ENCODE measurements around the gene ZNF850.
A peak's percentile ranks its signal among the peaks of the same experiment; 100 is the strongest.
"Not testable (repeated sequence)": the region's sequence is repeated elsewhere in the genome, so short reads cannot be mapped to it uniquely, and the experiment has no call there.

Gene ZNF850

DNA sequence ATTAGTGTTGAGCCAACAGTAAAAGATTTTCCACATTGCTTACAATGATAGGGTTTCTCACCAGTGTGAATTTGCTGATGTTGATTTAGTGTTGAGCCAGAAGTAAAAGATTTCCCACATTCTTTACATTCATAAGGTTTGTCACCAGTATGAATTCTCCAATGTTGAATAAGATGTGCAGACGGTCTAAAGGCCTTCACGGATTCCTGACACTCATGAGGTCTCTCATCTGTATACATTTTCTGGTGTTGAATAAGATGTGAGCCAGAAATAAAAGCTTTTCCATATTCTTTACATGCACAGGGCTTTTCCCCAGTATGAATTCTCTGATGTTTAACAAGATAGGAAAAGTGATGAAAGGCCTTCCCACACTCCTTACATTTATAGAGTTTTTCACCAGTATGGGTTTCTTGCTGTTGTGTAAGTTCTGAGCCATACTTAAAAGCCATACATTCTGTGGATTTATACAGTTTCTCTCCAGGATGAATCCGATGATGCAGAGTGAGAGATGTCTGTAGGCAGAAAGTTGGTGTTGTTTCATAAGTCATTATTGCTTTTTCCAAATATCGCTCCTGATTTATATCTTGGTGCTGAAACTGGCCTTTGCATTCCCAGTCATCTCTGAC, 22.4 kb downstream of the ZNF850 start:
- TF ChIP-seq POLR2A (IDR thresholded peaks at IDR 0.05; ENCODE audit: low read depth, low read length): no peak
- no peak for TF ChIP-seq POLR2AphosphoS5 (IDR thresholded peaks at IDR 0.05; ENCODE audit: low read depth, low read length)
- TF ChIP-seq TAF1 (IDR thresholded peaks at IDR 0.05; ENCODE audit: borderline replicate concordance, low read depth, low read length): no peak
- FAIRE-seq: no peak

DNA sequence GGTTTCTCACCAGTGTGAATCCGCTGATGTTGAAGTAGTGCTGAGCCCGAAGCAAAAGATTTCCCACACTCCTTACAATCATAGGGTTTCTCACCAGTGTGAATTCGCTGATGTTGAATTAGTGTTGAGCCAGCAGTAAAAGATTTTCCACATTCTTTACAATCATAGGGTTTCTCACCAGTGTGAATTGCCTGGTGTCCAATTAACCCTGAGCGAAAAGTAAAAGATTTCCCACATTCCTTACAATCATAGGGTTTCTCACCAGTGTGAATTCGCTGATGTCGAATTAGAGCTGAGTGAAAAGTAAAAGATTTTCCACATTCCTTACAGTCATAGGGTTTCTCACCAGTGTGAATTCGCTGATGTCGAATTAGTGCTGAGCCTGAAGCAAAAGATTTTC, 23.0 kb downstream of the ZNF850 start:
- not testable (repeated sequence) for DNase-seq (ENCODE audit: insufficient read length); FAIRE-seq

More for the DNA sequence above, 22.4 kb downstream of the ZNF850 start:
- no peak for DNase-seq (ENCODE audit: insufficient read length)

DNA sequence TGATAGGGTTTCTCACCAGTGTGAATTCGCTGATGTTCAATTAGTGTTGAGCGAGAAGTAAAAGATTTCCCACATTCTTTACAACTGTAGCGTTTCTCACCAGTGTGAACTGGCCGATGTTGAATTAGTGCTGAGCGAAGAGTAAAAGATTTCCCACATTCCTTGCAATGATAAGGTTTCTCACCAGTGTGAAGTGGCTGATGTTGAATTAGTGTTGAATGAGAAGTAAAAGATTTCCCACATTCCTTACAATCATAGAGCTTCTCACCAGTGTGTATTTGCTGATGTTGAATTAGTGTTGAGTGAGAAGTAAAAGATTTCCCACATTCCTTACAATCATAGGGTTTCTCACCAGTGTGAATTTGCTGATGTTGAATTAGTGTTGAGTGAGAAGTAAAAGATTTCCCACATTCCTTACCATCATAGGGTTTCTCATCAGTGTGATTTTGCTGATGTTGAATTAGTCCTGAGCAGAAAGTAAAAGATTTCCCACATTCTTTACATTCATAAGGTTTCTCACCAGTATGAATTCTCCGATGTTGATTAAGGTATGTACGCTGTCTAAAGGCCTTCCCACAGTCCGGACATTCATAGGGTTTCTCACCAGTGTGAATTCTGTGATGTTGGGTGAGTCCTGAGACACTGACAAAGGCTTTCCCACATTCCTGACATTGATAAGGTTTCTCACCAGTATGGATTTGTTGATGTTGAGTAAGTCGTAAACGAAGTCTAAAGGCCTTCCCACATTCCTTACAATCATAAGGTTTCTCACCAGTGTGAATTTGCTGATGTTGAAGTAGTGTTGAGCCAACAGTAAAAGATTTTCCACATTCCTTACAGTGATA, 24.0 kb downstream of the ZNF850 start:
- TF ChIP-seq POLR2AphosphoS5 (IDR thresholded peaks at IDR 0.05; ENCODE audit: low read depth, low read length) (no peak), POLR2A (IDR thresholded peaks at IDR 0.05; ENCODE audit: low read depth, low read length) (no peak), TAF1 (IDR thresholded peaks at IDR 0.05; ENCODE audit: borderline replicate concordance, low read depth, low read length) (no peak)
- DNase-seq (ENCODE audit: insufficient read length) (no peak), FAIRE-seq (no peak)

DNA sequence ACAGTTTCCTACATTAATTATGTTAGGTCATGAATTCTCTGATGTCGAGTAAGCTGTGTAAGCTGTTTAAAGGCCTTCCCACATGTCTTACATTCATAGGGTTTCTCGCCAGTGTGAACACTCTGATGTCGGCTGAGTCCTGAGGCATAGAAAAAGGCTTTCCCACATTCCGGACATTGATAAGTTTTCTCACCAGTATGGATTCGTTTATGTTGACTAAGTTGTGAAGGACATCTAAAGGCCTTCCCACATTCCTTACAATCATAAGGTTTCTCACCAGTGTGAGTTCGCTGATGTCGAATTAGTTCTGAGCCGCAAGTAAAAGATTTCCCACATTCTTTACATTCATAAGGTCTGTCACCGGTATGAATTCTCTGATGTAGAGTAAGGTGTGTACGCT, 24.9 kb downstream of the ZNF850 start:
- FAIRE-seq (no peak), DNase-seq (ENCODE audit: insufficient read length) (no peak)
- TF ChIP-seq POLR2A (IDR thresholded peaks at IDR 0.05; ENCODE audit: low read depth, low read length): no peak
- no peak for TF ChIP-seq POLR2AphosphoS5 (IDR thresholded peaks at IDR 0.05; ENCODE audit: low read depth, low read length)
- TF ChIP-seq TAF1 (IDR thresholded peaks at IDR 0.05; ENCODE audit: borderline replicate concordance, low read depth, low read length): no peak

DNA sequence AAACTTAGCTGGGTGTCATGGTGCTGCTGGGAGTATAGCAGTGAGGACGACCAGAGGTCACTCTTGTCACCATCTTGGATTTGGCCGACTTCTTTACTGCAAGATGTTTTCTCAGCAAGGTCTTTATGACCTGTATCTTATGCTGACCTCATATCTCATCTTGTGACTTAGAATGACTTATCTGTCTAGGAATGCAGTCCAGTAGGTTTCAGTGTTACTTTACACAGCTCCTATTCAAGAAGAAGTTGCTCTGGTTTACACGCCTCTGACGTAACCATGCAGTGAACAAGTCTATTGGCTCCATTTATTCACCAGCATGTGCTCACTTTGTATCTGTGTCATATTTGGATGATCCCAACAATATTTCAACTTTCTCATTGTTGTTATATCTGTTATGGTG, 26.7 kb downstream of the ZNF850 start:
- FAIRE-seq (no peak), DNase-seq (ENCODE audit: insufficient read length) (no peak)
- TF ChIP-seq TAF1 (IDR thresholded peaks at IDR 0.05; ENCODE audit: borderline replicate concordance, low read depth, low read length) (no peak), POLR2A (IDR thresholded peaks at IDR 0.05; ENCODE audit: low read depth, low read length) (no peak)

DNA sequence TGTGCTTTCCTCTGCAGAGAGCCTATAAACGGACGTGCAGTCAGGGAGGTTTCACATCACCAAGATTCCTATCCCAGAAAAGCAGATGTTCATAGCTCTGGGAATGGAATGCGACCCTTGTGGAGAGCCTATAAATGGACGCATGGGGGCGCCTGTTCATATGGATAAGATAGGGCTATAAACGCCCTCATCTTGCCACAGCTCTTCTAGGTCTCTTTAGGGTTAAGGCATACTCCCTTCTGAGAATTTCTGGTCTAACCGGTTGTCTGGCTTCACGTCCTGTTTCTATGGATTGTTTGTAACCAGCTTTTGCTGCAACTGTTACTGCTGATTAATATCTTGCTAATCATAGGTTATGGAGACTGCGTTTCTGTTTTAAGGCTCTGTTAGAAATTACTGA, 36.4 kb downstream of the ZNF850 start:
- DNase-seq (ENCODE audit: insufficient read length); FAIRE-seq: not testable (repeated sequence)

DNA sequence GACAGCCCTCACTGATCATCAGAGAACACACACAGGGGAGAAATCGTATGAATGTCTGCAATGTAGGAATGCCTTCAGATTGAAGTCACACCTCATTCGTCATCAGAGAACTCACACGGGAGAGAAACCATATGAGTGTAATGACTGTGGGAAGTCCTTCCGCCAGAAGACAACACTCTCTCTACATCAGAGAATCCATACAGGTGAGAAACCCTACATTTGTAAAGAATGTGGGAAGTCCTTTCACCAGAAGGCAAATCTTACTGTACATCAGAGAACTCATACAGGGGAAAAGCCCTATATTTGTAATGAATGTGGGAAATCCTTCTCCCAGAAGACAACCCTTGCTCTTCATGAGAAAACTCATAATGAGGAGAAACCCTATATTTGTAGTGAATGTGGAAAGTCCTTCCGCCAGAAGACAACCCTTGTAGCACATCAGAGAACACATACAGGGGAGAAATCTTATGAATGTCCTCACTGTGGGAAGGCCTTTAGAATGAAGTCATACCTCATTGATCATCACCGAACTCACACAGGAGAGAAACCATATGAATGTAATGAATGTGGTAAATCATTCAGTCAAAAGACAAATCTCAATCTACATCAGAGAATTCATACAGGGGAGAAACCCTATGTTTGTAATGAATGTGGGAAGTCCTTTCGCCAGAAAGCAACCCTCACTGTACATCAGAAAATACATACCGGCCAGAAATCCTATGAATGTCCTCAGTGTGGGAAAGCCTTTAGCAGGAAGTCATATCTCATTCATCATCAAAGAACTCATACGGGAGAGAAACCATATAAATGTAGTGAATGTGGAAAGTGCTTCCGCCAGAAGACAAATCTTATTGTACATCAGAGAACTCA, 52.7 kb downstream of the ZNF850 start:
- FAIRE-seq (no peak), DNase-seq (ENCODE audit: insufficient read length) (no peak)
- TF ChIP-seq POLR2AphosphoS5 (IDR thresholded peaks at IDR 0.05; ENCODE audit: low read depth, low read length) (no peak), POLR2A (IDR thresholded peaks at IDR 0.05; ENCODE audit: low read depth, low read length) (no peak), TAF1 (IDR thresholded peaks at IDR 0.05; ENCODE audit: borderline replicate concordance, low read depth, low read length) (no peak)

DNA sequence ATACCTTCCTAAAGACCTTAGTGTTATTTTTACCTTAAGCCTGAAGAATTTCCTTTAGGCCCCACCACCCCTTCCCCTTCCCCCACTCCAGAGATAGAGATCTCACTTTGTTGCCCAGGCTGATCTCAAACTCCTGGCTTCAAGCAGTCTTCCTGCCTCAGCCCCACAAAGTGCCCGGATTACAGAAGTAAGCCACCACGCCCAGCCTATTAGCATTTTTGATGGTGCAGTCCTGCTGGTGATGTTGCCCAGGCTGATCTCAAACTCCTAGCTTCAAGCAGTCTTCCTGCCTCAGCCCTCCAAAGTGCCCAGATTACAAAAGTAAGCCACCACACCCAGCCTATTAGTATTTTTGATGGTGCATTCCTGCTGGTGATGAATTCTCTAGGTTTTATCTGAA, 63.2 kb downstream of the ZNF850 start:
- no peak for FAIRE-seq
- no peak for TF ChIP-seq TAF1 (IDR thresholded peaks at IDR 0.05; ENCODE audit: borderline replicate concordance, low read depth, low read length)
- TF ChIP-seq POLR2AphosphoS5 (IDR thresholded peaks at IDR 0.05; ENCODE audit: low read depth, low read length): no peak
- TF ChIP-seq POLR2A (IDR thresholded peaks at IDR 0.05; ENCODE audit: low read depth, low read length): no peak
- no peak for DNase-seq (ENCODE audit: insufficient read length)

DNA sequence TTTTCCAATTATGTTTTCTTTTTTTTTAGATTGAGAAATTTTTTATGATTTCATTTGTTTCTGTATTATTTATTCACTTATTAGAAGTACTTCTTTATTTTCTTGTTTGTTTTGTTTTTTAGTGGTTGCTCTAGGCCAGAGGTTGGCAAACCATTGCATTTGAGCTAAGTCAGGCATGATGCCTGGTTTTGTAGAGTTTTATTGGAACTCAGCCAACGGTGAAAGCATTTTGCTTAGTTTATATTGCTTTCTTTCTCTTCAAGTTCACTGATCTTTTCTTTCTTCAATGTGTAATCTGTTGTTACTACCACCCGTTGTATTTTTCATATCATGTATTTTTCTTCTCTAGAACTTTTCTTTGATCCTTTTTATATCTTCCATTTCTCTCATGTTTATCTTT, 65.5 kb downstream of the ZNF850 start:
- DNase-seq (ENCODE audit: insufficient read length) (no peak), FAIRE-seq (no peak)
- TF ChIP-seq POLR2A (IDR thresholded peaks at IDR 0.05; ENCODE audit: low read depth, low read length) (no peak), TAF1 (IDR thresholded peaks at IDR 0.05; ENCODE audit: borderline replicate concordance, low read depth, low read length) (no peak), POLR2AphosphoS5 (IDR thresholded peaks at IDR 0.05; ENCODE audit: low read depth, low read length) (no peak)

DNA sequence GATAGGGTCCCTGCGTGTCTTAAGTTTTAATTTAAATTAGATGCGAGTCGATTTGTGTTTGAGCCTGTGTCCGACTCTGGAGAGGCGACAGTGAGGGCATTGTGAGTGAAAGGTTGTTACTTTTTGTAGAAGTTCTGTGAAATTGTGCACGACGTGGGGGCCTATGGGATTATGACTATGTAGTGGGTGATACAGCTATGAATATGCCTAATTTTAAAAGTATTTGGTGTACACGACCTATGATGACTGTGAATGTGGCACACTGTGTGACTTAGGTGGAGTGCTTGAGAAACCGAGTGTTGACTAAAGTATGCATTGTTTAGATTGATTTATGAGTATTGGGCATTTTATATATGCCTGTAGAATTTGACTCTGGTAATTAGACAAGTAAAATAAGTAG, 84.5 kb downstream of the ZNF850 start:
- FAIRE-seq (no peak), DNase-seq (ENCODE audit: insufficient read length) (no peak)
- TF ChIP-seq POLR2A (IDR thresholded peaks at IDR 0.05; ENCODE audit: low read depth, low read length): no peak
- no peak for TF ChIP-seq POLR2AphosphoS5 (IDR thresholded peaks at IDR 0.05; ENCODE audit: low read depth, low read length)
- no peak for TF ChIP-seq TAF1 (IDR thresholded peaks at IDR 0.05; ENCODE audit: borderline replicate concordance, low read depth, low read length)

DNA sequence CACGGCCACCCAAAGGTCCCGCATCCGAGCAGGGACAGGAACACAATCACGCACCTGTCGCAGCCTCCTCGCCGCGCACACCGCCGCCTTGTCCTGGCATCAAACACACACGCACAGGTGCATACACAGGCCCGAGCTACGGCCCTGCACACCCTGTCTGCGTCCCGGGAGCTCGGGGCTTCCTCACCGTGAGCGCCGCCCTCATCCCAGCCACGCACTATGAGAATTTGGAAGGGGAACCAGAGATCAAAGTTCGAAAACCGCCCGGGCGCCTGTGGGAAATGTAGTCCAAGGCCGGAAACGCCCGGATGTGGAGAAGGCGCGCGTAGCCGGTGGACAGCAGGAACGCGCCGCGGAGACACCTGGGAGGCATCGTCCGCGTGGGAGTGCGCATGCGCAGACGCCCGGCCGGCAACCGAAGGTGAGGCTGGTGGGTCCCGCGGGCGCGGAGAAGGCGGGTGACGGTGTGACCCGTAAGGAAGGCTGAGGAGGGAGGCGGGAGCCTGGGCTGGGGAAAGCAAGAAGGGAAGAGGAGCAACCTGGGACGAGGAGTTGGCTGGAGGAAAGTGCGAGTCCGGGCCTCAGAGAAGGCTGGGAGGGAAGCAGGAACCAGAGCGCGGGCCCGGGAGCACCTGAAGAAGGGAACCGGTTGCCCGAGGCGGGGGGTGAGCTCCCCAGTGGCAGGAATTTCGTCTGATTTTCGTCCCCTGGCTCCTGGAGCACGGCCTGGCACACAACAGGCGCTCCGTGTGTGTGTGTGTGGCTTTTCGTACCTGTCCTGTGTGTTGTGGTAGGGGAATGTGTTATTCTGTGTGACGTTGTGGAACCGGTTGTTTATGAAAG, 85.2 kb downstream of the ZNF850 start, which contains the start of gene ZNF567:
Gene ZNF567, plus strand, starts transcription at position 399 of the 843 bp plus-strand sequence. CDS start 7,256 bp downstream, outside the sequence.
- peak; percentile 98 for FAIRE-seq
- peak; percentile 85 for TF ChIP-seq POLR2AphosphoS5 (IDR thresholded peaks at IDR 0.05; ENCODE audit: low read depth, low read length)
- TF ChIP-seq POLR2A (IDR thresholded peaks at IDR 0.05; ENCODE audit: low read depth, low read length): peak; percentile 85
- TF ChIP-seq TAF1 (IDR thresholded peaks at IDR 0.05; ENCODE audit: borderline replicate concordance, low read depth, low read length): no peak
- DNase-seq (ENCODE audit: insufficient read length): peak; percentile 95

Data from GM12892 (cell line).